ENCODE results near the gene SMAP1.

Gene SMAP1

GRCh38 chr6:70667711-70668498 is at the start of gene SMAP1:
Gene SMAP1 (plus strand): TSS chr6:70667883. CDS start chr6:70668024, 141 bp downstream.
- H3K9me3 Mint-ChIP-seq: peaks cover 4% of the 10 kb centered on the region
- peak within 1 kb of the TSS; percentile 81 for H3K27ac Mint-ChIP-seq
- H3K4me3 Mint-ChIP-seq: peak within 1 kb of the TSS; percentile 91
- TF ChIP-seq CTCF (IDR thresholded peaks at IDR 0.05): peak; percentile 25
- DNase-seq: peak; percentile 94
- peaks cover 28% of the 10 kb centered on the region for H3K4me1 Mint-ChIP-seq
- H3K36me3 Mint-ChIP-seq (ENCODE audit: low read depth): no peaks in the 10 kb centered on the region
- peaks cover 20% of the 10 kb centered on the region for H3K27me3 Mint-ChIP-seq (ENCODE audit: low read depth, poor library complexity)

GRCh38 chr6:70620746-70621145 is 46.9 kb upstream of the SMAP1 start:
- no peaks in the 10 kb centered on the region for H3K4me1 Mint-ChIP-seq
- no peaks in the 10 kb centered on the region for H3K36me3 Mint-ChIP-seq (ENCODE audit: low read depth)
- no peak for DNase-seq
- no peak overlapping the region for H3K4me3 Mint-ChIP-seq
- H3K9me3 Mint-ChIP-seq: no peaks in the 10 kb centered on the region
- H3K27ac Mint-ChIP-seq: no peak overlapping the region
- H3K27me3 Mint-ChIP-seq (ENCODE audit: low read depth, poor library complexity): peaks cover 3% of the 10 kb centered on the region
- no peak for TF ChIP-seq CTCF (IDR thresholded peaks at IDR 0.05)

- no peak for TF ChIP-seq CTCF (IDR thresholded peaks at IDR 0.05)
- Mint-ChIP-seq H3K27ac (no peak overlapping the region), H3K9me3 (peaks cover 5% of the 10 kb centered on the region), H3K4me1 (no peaks in the 10 kb centered on the region), H3K4me3 (no peak overlapping the region), H3K36me3 (ENCODE audit: low read depth) (no peaks in the 10 kb centered on the region), H3K27me3 (ENCODE audit: low read depth, poor library complexity) (no peaks in the 10 kb centered on the region)
- DNase-seq: no peak
These were observed 45.2 kb upstream of the SMAP1 start for GRCh38 chr6:70622461-70622860.

DNA sequence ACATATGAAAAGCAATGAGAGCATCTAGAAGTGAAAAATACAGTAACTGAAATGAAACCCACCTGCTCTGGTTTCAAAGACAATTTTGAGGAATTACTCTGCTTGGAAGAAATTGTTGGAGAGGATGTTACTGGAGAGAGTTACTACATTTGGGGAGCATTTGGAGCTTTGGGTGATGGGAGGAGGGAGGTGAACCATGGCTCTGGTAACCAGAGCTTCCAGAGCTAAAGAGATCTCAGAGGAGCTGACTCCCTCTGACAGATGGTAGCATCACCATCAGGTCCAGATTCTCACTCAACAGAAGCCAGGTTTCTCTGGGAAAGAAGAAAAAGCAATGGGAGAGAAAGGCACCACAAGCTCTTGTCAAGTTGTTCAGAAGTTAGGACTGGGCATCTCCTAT is 42.2 kb upstream of the SMAP1 start:
- H3K27ac Mint-ChIP-seq: no peak overlapping the region
- no peak for TF ChIP-seq CTCF (IDR thresholded peaks at IDR 0.05)
- no peaks in the 10 kb centered on the region for H3K4me1 Mint-ChIP-seq
- no peaks in the 10 kb centered on the region for H3K36me3 Mint-ChIP-seq (ENCODE audit: low read depth)
- H3K9me3 Mint-ChIP-seq: peaks cover 7% of the 10 kb centered on the region
- no peak for DNase-seq
- no peaks in the 10 kb centered on the region for H3K27me3 Mint-ChIP-seq (ENCODE audit: low read depth, poor library complexity)
- H3K4me3 Mint-ChIP-seq: no peak overlapping the region

- Mint-ChIP-seq H3K36me3 (ENCODE audit: low read depth) (no peaks in the 10 kb centered on the region), H3K27me3 (ENCODE audit: low read depth, poor library complexity) (no peaks in the 10 kb centered on the region), H3K4me3 (no peak overlapping the region), H3K9me3 (peaks cover 7% of the 10 kb centered on the region), H3K4me1 (no peaks in the 10 kb centered on the region), H3K27ac (no peak overlapping the region)
- no peak for DNase-seq
- TF ChIP-seq CTCF (IDR thresholded peaks at IDR 0.05): no peak
These were observed 40.0 kb upstream of the SMAP1 start for GRCh38 chr6:70627500-70628254.
